ENCODE results near the gene NUP35.

Gene NUP35, protein sequence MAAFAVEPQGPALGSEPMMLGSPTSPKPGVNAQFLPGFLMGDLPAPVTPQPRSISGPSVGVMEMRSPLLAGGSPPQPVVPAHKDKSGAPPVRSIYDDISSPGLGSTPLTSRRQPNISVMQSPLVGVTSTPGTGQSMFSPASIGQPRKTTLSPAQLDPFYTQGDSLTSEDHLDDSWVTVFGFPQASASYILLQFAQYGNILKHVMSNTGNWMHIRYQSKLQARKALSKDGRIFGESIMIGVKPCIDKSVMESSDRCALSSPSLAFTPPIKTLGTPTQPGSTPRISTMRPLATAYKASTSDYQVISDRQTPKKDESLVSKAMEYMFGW

DNA sequence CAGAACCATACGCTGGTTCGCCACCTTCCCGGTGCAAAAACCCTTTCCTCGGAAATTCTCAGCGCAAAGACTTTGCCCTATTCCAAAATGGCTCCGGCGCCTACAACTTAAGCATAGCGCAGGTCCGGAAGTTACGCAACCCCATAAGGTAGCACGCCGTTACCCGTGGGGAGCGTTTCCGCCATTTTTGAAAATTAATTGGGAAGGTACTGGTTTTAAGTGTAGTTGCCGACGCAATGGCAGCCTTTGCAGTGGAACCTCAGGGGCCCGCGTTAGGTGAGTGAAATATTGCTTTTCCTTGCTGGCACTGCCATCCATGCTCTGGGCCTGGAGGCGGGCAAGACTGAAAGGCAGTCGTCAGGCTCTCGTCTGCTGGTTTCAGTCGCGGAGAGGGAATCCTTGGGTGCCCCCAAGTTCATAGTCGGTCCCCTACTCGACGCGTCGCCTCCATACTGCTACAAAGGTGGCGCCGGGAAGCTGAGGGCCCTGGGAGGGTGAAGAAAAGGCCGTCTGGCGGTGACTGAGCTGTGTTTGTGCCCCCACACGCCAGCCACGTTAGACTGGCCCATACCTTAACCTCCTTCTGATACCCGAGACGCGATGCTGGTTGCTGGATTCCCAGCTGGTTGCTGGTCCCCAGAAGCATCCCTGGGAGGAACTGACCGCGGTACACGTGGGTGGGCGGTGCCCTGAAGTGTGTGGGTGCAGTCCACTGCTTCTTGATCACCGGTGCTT is at the start of gene NUP35:
NUP35 (plus strand) TSS at position 222 of the 735 bp plus-strand sequence; CDS start at position 237, 15 bp downstream.
- TF ChIP-seq GATA2 (IDR thresholded peaks at IDR 0.05; ENCODE audit: low read depth, low read length) = no peak
- no peak for TF ChIP-seq GATA3 (IDR thresholded peaks at IDR 0.05; ENCODE audit: low read depth, low read length)

DNA sequence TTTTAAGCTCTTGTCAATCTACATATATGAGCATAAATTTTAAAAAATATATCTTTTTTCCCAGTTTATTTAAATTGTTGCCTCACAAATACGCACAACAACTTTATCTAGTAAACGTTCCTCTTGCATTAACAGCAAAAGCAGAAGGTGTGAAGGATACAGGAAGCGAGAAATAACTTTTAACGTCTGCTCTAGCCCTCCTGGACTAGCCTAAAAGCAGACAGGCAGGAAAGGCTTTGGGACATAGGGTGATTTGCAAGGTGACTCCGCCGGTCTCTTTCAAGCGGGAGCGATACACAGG is 46.1 kb upstream of the NUP35 start:
- no peak for TF ChIP-seq GATA2 (IDR thresholded peaks at IDR 0.05; ENCODE audit: low read depth, low read length)
- no peak for TF ChIP-seq GATA3 (IDR thresholded peaks at IDR 0.05; ENCODE audit: low read depth, low read length)

DNA sequence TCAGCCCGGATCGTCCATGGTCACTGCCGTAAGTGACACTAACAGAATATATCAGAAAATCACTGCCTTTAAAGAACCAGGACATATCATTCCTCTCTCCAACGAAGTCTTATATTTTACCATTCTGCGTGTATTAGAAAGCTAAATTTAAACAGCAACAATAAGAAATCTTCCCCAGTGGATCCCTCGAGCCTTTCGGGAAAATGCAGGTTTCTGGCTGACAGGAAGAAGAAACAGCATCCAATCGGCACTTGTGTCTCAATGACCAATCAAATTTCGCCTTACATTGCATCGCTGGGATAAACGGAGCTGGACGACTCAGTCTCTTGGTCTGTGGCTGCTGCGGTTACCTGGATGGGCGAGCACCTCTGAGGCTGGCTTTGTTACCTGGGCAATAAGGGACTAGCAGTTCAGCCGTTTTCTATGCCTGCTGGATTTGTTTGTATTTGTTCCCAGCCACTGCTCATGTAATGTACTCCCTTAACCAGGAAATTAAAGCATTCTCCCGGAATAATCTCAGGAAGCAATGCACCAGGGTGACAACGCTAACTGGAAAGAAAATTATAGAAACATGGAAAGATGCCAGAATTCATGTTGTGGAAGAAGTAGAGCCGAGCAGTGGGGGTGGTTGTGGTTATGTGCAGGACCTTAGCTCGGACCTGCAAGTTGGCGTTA is 45.6 kb upstream of the NUP35 start, which contains the start of gene DUSP19:
DUSP19 (plus strand) TSS at position 284 of the 675 bp plus-strand sequence; CDS start at position 471, 187 bp downstream.
- no peak for TF ChIP-seq GATA3 (IDR thresholded peaks at IDR 0.05; ENCODE audit: low read depth, low read length)
- no peak for TF ChIP-seq GATA2 (IDR thresholded peaks at IDR 0.05; ENCODE audit: low read depth, low read length)

DNA sequence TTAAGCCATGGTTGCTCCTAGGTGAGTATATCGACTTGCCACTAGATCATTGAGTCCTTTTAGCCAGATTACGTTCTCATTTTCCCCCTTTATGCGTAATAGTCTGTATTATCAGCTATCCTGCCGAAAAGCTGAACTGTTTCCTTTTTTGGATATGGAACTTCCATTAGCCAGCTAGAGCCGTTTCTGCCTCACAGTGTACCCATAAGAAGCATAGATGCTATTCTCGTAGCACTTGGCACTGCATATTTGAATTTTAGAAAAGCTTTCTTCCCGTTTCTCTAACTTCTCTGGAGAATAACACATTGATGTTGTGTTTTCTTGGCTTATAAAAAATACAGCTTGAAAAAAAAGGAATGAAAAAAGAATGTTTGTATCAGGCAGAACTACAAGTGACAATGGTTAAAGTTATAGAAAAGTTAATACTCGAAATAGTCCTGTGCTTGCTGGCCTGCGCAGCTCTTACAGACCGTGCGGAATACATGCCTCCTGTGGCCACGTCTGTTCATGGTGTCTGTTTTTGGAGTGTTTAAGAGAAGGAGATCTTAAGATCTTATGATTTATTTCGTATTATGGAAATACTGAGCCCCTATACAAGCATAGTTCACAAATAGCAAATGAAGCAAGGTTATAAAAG is 45.0 kb upstream of the NUP35 start:
- TF ChIP-seq GATA3 (IDR thresholded peaks at IDR 0.05; ENCODE audit: low read depth, low read length) (no peak), GATA2 (IDR thresholded peaks at IDR 0.05; ENCODE audit: low read depth, low read length) (no peak)

DNA sequence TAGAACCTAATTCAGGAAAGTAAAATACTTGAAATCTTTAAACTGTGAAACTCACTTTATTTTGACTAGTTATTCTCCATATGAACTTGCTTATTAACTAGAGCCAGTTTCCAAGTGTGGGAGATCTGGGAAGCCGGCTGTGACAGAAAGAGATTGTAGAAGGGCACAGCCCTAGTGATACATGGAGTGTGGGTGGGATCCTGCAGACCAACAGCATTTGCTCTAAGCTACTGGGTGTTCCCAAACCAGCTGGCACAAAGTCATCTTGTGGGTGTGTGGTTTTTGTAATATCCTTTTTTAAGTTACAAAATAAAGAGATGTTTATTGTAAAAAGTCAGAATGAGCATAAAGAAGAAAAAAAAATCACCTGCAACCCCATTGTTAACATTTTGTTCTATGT is 42.3 kb upstream of the NUP35 start:
- TF ChIP-seq GATA3 (IDR thresholded peaks at IDR 0.05; ENCODE audit: low read depth, low read length) = no peak
- TF ChIP-seq GATA2 (IDR thresholded peaks at IDR 0.05; ENCODE audit: low read depth, low read length) = no peak

DNA sequence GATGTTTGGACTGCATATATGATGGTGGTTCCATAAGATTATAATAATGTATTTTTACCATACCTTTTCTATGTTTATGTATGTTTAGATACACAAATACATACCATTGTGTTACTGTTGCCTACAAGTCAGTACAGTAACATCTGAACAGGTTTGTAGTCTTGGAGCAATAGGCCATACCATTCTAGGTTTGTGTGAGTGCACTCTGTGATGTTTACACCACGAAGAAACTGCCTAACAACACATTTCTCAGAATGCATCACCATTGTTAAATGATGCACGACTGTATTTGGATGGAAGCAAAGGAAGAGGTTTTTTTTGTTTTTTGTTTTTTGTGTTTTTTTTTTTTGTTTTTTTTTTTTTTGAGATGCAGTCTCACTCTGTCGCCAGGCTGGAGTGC is 36.2 kb upstream of the NUP35 start:
- TF ChIP-seq GATA3 (IDR thresholded peaks at IDR 0.05; ENCODE audit: low read depth, low read length) (no peak), GATA2 (IDR thresholded peaks at IDR 0.05; ENCODE audit: low read depth, low read length) (no peak)

DNA sequence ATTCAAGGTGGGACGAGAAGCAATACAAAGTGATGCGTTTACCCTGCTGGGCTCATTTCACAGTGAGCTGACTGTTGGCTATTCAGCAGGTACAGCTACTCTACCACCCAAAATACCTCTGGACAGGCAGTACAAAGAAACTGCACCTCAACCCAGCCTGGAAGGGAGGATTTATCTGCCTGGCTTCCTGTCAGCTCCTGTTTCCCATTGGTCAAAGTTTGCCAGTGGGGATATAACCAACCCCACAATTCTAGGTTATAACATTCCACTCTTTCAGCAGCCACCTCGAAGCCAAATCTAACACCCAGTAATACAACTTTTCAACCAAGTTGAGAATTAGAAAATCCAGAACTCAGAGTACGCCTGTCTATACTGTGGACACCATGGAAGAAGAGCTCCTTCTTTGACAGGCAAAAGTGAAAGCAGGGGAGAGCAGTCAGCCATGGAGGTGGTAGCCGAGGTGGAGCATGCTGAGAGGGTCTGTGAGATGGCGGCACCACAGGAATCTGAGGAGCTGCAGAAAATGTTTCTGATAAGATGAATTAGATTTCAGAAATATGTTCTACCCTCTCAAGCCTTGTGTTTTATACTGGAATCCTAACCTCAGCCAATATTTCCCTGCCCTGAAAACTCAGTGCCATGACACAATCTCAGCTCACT is 34.9 kb upstream of the NUP35 start:
- TF ChIP-seq GATA2 (IDR thresholded peaks at IDR 0.05; ENCODE audit: low read depth, low read length) (no peak), GATA3 (IDR thresholded peaks at IDR 0.05; ENCODE audit: low read depth, low read length) (no peak)

DNA sequence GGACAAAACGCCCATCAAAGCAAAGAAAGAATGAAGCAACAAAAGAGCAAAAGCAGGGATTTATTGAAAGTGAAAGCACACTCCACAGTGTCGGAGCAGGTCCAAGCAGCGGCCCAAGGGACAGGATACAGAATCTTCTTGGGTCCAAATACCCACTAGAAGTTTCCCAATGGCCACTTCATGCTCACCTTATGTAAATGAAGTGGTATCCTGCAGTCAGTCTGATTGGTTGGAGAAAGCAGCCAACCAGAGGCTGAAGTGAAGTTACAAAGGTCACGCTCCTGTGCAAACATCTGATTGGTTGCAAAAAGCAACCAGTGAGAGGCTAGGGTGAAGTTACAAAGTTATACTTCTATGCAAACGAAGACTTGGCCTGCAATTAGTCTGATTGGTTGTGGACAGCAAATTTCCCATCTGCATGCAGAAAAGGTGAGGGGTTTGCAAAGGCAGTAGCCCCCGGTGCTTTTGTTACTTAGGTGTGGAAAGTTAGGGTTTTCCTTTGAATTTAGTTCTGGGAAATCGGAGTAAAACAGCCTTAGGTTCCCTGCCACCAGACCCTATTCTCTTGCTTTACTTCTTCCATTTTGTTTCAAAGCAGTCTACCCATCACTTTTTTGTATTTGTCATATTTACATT is 32.8 kb upstream of the NUP35 start:
- no peak for TF ChIP-seq GATA2 (IDR thresholded peaks at IDR 0.05; ENCODE audit: low read depth, low read length)

DNA sequence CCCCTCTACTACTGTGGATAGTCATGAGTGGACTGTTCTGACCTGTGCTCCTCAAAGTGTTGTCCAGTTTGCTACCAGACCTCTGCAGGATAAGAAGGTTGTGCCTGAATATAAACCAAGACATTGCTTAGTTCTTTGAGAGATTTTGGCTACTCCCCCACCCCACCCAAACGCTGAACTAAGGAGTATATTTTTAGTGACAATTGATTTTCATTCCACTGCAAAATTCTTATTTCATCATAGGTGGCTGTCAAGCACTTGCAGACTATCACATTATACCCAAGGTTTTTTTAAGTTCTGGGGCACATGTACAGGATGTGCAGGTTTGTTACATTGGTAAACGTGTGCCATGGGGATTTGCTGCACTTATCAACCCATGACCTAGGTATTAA is 32.3 kb upstream of the NUP35 start:
- no peak for TF ChIP-seq GATA3 (IDR thresholded peaks at IDR 0.05; ENCODE audit: low read depth, low read length)
- no peak for TF ChIP-seq GATA2 (IDR thresholded peaks at IDR 0.05; ENCODE audit: low read depth, low read length)

DNA sequence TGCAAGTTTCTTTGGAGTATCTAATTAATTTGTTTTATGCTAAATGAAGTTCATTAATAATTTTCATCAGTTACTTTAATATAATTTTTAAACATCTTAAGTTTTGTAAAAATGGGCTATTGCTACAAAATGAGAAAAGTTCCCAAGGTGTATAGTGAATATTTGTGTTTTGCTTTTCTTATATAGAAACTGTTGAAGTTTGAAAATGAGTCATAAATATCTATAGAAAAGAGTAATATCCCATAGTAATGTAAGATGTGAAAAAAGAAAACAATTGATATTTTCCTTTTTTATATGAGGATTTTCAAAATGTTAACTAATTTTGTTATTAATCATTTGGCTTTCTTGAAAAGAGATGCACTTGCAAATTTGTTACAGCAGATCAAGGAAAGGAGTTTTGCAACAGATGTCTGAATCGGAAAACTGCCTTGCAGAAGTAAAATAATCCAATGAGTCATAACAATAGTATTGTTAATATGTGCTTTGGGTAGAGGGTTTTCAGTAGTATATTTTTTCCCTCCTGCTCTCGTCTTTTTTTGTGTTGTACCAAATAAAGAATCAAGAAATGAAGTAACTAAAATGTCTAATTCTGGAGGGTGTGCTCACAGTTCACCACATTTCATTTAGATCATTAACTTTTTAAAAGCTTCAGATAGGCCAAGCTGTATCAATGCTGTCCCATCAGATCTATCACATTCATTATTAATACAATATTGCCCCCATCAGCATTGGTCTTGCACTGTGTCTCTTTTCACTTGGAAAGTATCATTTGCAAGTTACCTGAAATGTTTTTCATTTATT is 30.2 kb upstream of the NUP35 start:
- TF ChIP-seq GATA3 (IDR thresholded peaks at IDR 0.05; ENCODE audit: low read depth, low read length) (no peak), GATA2 (IDR thresholded peaks at IDR 0.05; ENCODE audit: low read depth, low read length) (no peak)

DNA sequence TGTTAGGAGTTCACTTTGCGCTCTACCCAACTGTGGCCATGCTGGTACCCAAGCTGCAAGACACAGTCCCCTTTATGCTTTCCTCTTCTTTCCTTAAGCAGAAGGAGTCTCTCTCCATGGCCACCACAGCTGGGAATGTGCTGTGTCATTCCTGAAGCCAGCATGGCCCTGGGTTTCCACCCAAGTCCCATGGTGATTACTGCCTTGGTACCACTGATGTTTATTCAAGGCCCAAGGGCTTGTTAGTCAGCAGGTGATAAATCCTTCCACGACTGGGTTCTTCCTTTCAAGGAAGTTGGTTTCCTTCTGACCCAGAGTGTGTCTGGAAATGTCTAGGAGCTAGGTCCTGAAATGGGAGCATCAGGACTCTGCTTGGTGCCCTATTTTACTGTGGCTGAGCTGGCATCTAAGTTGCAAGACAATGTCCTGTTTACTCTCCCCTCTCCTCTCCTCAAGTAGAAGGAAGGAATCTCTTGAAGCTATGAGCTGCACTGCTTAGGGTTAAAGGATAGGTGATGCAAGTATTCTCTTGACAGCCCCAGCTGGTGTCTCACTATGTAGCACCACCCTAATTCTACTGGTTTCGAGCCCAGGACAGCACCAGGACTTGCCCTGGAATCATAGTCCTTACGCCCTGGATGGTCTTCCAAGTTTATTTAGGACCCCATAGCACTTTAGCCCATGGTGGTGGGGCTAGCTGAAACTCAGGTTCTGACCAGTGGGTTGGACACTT is 18.7 kb upstream of the NUP35 start:
- TF ChIP-seq GATA2 (IDR thresholded peaks at IDR 0.05; ENCODE audit: low read depth, low read length) = no peak

DNA sequence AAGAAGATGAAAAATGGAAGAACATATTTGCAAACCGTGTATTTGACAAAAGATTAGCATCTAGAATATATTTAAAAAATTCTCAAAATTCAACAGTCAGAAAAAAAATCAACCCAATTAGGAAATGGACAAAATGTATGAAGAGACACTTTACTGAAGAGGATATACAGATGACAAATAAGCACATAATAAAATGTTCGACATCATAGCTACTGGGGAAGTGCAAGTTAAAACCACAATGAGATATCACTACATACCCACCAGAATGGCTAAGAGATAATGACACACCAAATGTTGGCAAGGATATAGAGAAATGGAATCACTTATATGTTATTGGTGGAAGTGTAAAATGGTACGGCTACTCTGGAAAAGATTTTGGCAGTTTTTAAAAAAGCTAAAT is 11.7 kb upstream of the NUP35 start:
- TF ChIP-seq GATA3 (IDR thresholded peaks at IDR 0.05; ENCODE audit: low read depth, low read length) = no peak
- no peak for TF ChIP-seq GATA2 (IDR thresholded peaks at IDR 0.05; ENCODE audit: low read depth, low read length)

Measured in SH-SY5Y (cell line).